Breast epithelium (tissue), 4 donors: Measurements from ENCODE around the gene BEAN1. TPM values are rescaled to one million over a fixed set of nuclear protein-coding genes. Genes with fewer than 3 reads are reported as not detected.

Experiments used
- DNase-seq, 2 donors: peaks; one replicate each; pipeline ENCODE4 v3.0.0-alpha.2; 2019; ENCODE audit warnings: low spot score in 2 of 2
- H3K27ac ChIP-seq, 2 donors: fragments of 200-600 bp; sonication (generic) in 1 of 2; one replicate each; pipeline ENCODE4 v1.5.1; 2016 to 2019; ENCODE audit warnings: mild to moderate bottlenecking in 1 of 2
- H3K27me3 ChIP-seq, 2 donors: fragments of 200-600 bp; sonication (generic) in 1 of 2; one replicate each; pipeline versions ENCODE4 v1.5.1 to v1.6.0; 2017 to 2019; ENCODE audit warnings: control low read depth in 1 of 2, mild to moderate bottlenecking in 1 of 2
- H3K36me3 ChIP-seq: fragments of 200-600 bp; one replicate; pipeline ENCODE4 v1.5.1; 2019
- H3K4me1 ChIP-seq, 2 donors: fragments of 200-600 bp; sonication (generic); one replicate each; pipeline ENCODE4 v1.5.1; 2016 to 2019; ENCODE audit warnings: control low read depth in 1 of 2
- H3K4me3 ChIP-seq, 3 donors: fragments of 200-600 bp; sonication (generic); 1 replicate in 2 of 3; 2 replicates in 1 of 3; pipeline ENCODE4 v1.5.1; 2016 to 2019; ENCODE audit warnings: mild to moderate bottlenecking in 3 of 3, moderate library complexity in 2 of 3
- H3K9me3 ChIP-seq, 2 donors: fragments of 200-600 bp; sonication (generic) in 1 of 2; one replicate each; pipeline ENCODE4 v1.5.1; 2016 to 2019; ENCODE audit warnings: control low read depth in 1 of 2
- POLR2A ChIP-seq: fragments of 450-650 bp; IDR thresholded peaks from one replicate; pipeline ENCODE4 v1.6.1; 2016; ENCODE audit warnings: antibody characterized with exemption, mild to moderate bottlenecking, moderate library complexity
- POLR2AphosphoS5 ChIP-seq, 3 donors: sonication (generic); formaldehyde crosslinking; IDR thresholded peaks; one replicate each; pipeline ENCODE4 v1.6.1; 2017; ENCODE audit warnings: antibody characterized with exemption in 3 of 3
- intact Hi-C: fragments of 100-400 bp; cut with DNase I; formaldehyde crosslinking; loops from one replicate; pipeline ENCODE4 v1.15.1; 2023; ENCODE audit warnings: low total_unique reads
- total RNA-seq, 3 donors: library from RNA; depleted of rRNA; stranded (reverse); fragments of >200 nt; gene quantifications; one replicate each; pipeline ENCODE4 v1.1.0, GENCODE V29; 2016
- TF ChIP-seq, protein P1 (sequence below), 3 donors: fragments of 450-650 bp; IDR thresholded peaks; one replicate each; pipeline ENCODE4 v1.5.1; 2016 to 2017; ENCODE audit warnings: antibody characterized with exemption in 3 of 3, mild to moderate bottlenecking in 3 of 3, moderate library complexity in 3 of 3

Gene BEAN1
- total RNA-seq, 3 donors from 2014 or later, result 0.16 to 3.5 TPM; not detected in 1

DNA sequence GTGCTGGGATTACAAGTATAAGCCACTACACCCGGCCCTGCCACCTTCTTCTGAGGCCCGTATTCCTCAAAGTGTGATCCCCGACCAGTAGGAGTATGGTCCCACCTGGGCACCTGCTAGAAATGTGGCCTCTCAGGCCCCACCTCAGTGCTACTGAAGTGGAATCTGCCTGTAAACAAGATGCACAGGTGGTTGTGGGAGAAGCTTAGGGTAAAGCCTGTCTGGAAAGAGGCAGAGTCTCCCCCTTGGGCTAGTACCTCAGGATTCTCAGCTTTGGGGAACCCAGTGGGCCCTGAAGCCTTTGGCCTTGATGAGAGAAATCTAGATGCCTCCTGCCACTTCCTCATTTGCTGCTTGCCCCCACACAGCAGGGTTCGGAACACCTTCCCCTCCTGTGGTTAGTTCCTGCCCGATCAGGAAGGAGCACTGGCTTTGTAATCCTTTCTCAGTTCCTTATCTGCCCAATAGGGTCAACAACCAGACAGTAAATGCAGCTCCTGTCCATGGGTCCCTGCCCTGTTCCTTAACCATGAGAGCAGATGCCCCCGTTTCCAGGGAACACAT is 97.6 kb downstream of the BEAN1 start:
- H3K36me3 ChIP-seq, result no peaks in the 10 kb centered on the region

DNA sequence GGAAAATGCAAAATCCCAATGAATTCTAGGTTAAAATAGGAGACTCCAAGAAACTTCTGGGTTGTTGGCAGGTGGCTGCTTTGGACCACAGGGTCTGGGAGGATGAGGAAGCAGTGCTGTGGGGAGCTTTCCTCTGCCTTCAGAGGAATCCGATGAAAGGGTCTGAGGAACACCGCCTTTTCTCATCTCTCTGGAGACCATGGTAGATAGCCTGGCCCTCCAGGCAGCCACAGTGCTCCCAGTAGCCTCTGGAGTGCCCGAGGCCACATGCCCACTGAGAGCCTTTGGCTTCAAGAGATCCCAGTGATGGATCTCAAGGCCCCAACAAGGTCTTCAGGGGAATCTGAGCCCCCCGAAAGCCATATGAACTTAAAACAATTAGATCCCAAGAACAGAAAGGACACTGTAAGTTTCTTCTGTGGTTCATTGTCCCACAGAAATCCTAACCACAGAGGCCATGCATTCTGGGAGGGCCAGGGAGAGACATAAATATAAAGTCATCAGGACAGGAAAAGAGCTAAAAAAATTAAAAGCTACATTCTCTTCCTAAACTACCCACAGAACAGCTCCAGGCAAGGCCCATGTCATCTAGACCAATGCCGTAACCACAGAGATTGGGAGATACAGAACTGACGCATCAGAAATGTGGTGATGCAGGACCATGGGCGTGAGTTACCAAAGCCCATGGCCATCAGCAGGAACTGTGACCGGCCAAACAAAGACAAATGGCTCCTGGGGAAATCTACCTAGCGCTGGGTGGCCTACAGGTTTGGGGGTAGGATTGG is 98.5 kb downstream of the BEAN1 start:
- Histone ChIP-seq H3K36me3 (no peaks in the 10 kb centered on the region), H3K4me3 (no peak overlapping the region), H3K27ac (peak overlapping the region; percentile 23 to 76), H3K4me1 (peaks cover 3 to 7% of the 10 kb centered on the region in 2 donors), H3K9me3 (no peaks in the 10 kb centered on the region), H3K27me3 (no peaks in the 10 kb centered on the region)
- intact Hi-C loops, result no loop called here
- DNase-seq, result no peak
- no peak for TF ChIP-seq POLR2AphosphoS5 (IDR thresholded peaks at IDR 0.05)
- TF ChIP-seq, protein P1, sequence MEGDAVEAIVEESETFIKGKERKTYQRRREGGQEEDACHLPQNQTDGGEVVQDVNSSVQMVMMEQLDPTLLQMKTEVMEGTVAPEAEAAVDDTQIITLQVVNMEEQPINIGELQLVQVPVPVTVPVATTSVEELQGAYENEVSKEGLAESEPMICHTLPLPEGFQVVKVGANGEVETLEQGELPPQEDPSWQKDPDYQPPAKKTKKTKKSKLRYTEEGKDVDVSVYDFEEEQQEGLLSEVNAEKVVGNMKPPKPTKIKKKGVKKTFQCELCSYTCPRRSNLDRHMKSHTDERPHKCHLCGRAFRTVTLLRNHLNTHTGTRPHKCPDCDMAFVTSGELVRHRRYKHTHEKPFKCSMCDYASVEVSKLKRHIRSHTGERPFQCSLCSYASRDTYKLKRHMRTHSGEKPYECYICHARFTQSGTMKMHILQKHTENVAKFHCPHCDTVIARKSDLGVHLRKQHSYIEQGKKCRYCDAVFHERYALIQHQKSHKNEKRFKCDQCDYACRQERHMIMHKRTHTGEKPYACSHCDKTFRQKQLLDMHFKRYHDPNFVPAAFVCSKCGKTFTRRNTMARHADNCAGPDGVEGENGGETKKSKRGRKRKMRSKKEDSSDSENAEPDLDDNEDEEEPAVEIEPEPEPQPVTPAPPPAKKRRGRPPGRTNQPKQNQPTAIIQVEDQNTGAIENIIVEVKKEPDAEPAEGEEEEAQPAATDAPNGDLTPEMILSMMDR (IDR thresholded peaks at IDR 0.05), result no peak
- TF ChIP-seq POLR2A, result no peak

More for the DNA sequence above, 97.6 kb downstream of the BEAN1 start:
- DNase-seq, result no peak
- Histone ChIP-seq H3K27ac (peak overlapping the region; percentile 65 to 76), H3K27me3 (no peaks in the 10 kb centered on the region), H3K4me3 (no peak overlapping the region), H3K9me3 (no peaks in the 10 kb centered on the region), H3K4me1 (peaks cover 3 to 7% of the 10 kb centered on the region in 2 donors)
- TF ChIP-seq POLR2AphosphoS5 (IDR thresholded peaks at IDR 0.05), result no peak
- TF ChIP-seq POLR2A, result no peak
- TF ChIP-seq, protein P1 (IDR thresholded peaks at IDR 0.05), result no peak
- intact Hi-C loops, result no loop called here

DNA sequence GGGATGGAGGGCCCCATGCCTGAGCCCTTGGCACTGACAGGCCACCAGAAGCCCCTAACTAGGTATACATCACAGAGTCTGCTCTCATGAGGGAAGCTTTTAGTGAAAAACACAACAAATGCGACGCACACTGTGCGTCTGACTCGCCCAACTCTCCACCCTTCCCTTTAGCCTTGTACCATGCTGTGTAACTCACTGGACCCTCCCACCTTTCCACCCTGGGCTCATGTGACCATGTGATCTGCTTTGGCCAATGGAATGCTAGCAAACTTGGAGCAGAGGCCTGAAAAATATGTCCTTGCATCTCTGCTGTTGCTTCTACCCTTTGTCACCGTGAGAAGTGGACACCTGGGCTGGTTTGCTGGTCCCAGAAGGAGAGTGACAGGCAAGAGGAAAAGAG is 101.2 kb downstream of the BEAN1 start:
- intact Hi-C loops, result no loop called here
- H3K4me3 ChIP-seq, result no peak overlapping the region
- H3K27me3 ChIP-seq, result no peaks in the 10 kb centered on the region
- TF ChIP-seq, protein P1 (IDR thresholded peaks at IDR 0.05), result no peak
- TF ChIP-seq POLR2AphosphoS5 (IDR thresholded peaks at IDR 0.05), result no peak
- no peak for TF ChIP-seq POLR2A
- no peak for DNase-seq
- H3K36me3 ChIP-seq, result peaks cover 7% of the 10 kb centered on the region
- no peaks in the 10 kb centered on the region for H3K4me1 ChIP-seq
- no peak overlapping the region for H3K27ac ChIP-seq
- no peaks in the 10 kb centered on the region for H3K9me3 ChIP-seq

DNA sequence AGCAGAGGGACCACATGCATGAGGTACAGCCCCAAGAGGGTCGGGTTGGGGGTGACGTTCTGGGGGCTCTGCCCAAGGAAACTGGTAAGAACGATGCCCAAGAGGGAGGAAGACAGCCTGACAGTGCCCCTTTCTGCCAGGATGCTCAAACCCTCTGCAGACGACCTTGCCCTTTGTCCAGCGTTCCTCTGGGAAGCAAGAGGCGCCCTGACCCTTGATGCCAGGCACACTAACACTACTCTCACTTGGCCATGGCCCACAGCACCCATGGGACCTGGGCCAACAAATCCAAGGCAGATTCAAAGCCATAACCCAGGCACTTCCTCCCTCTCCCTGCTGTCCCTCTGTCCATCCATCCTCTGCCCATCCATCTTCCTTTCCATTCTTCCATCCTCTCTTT is 102.4 kb downstream of the BEAN1 start:
- Histone ChIP-seq H3K36me3 (peaks cover 7% of the 10 kb centered on the region), H3K4me3 (no peak overlapping the region), H3K4me1 (no peaks in the 10 kb centered on the region), H3K27ac (no peak overlapping the region), H3K27me3 (no peaks in the 10 kb centered on the region), H3K9me3 (no peaks in the 10 kb centered on the region)
- DNase-seq, result no peak
- TF ChIP-seq POLR2AphosphoS5 (IDR thresholded peaks at IDR 0.05) (no peak), POLR2A (no peak)
- TF ChIP-seq, protein P1 (IDR thresholded peaks at IDR 0.05), result no peak
- intact Hi-C loops, result no loop called here

Other genes starting within 250 kb of the BEAN1 start
- gene CDH5, start 60.6 kb upstream of the BEAN1 start, total RNA-seq, result 10 to 100 TPM; 19.2 to 52.8 (median 45.1) TPM
- gene TK2, start 122.8 kb downstream of the BEAN1 start, total RNA-seq, result 10 to 100 TPM; 33.1 to 98.4 (median 40.4) TPM
- 10 to 100 TPM; 36.6 to 62.6 (median 44.9) TPM for gene CKLF, start 125.3 kb downstream of the BEAN1 start, total RNA-seq
- 1 to 10 TPM; 1.6 to 2.9 (median 1.9) TPM for gene CMTM1, start 139.1 kb downstream of the BEAN1 start, total RNA-seq
- gene CMTM2, start 152.2 kb downstream of the BEAN1 start, total RNA-seq, result not detected
- gene CMTM3, start 177.4 kb downstream of the BEAN1 start, total RNA-seq, result 10 to 100 TPM; 19.5 to 54.9 (median 25.2) TPM